ENCODE data around the gene EDN2. TPM values are rescaled to one million over a fixed set of nuclear protein-coding genes. Genes with fewer than 3 reads are reported as not detected.

EDN2 gene
- total RNA-seq, 2 donors from 2014 or later: 3.3 to 13.5 TPM

- Histone ChIP-seq H3K4me1 (peaks cover 6% of the 10 kb centered on the region), H3K9ac (ENCODE audit: low read depth in 2 of 2, low read length in 2 of 2) (no peak overlapping the region), H3K27ac (no peak overlapping the region), H3K9me3 (no peaks in the 10 kb centered on the region), H3K27me3 (no peaks in the 10 kb centered on the region), H3K36me3 (no peaks in the 10 kb centered on the region), H3K4me3 (no peak overlapping the region)
- DNase-seq: peak; percentile 88
- TF ChIP-seq CTCF (IDR thresholded peaks at IDR 0.05): peak; percentile 90
- intact Hi-C loops (cut with DNase I): no loop called here
These were observed 51.8 kb downstream of the EDN2 start for GRCh38 chr1:41432481-41433280.

DNA sequence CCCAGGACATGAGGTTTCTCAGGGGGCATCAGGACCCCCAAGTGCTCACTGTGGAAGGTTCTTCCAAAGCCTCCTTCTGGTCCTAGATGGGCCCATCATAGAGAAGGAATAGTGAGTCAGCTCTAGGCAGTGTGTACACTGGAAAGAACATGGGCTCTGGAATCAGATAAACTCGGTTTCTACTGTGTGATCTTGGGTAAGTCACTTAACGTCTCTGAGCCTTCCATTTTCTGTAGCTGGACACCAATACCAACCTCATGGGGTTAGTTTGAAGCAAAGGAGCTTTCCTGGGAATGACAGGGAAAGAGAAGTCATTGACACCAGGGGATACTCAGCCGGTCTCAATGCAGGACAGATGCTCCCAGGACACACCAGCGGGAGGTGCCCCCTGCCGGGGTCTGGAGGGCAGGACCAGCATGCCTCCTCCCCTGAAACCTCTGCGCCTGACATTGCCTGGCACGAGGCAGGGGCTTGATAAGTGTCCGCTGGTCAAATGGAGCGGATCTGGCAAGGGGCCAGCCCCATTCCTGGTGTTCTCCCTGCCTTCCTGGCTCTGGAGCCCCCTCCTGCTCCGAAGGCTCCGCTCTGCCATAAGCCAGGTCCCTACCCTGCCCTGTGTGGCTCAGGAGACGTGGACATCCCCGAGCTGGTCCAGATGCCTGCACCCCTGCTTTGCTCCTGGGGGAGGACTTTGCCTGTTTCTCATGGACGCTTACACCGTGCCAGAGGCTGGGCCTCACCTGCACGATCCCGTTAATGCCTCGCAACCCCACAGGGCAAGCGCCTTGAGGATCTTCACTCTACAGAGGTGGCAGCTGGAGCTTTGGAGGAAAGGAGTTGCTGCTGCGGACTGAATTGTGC lies 52.8 kb downstream of the EDN2 start:
- Histone ChIP-seq H3K9me3 (no peaks in the 10 kb centered on the region), H3K9ac (ENCODE audit: low read depth in 2 of 2, low read length in 2 of 2) (no peak overlapping the region), H3K27me3 (no peaks in the 10 kb centered on the region), H3K36me3 (no peaks in the 10 kb centered on the region), H3K27ac (no peak overlapping the region), H3K4me1 (peaks cover 6% of the 10 kb centered on the region), H3K4me3 (no peak overlapping the region)
- DNase-seq: no peak
- intact Hi-C loops (cut with DNase I): no loop called here
- TF ChIP-seq CTCF (IDR thresholded peaks at IDR 0.05): no peak

GRCh38 chr1:41430582-41430981 lies 53.9 kb downstream of the EDN2 start:
- intact Hi-C loops (cut with DNase I): no loop called here
- Histone ChIP-seq H3K4me1 (peaks cover 6% of the 10 kb centered on the region), H3K4me3 (no peak overlapping the region), H3K9me3 (no peaks in the 10 kb centered on the region), H3K36me3 (no peaks in the 10 kb centered on the region), H3K27ac (no peak overlapping the region), H3K27me3 (no peaks in the 10 kb centered on the region), H3K9ac (ENCODE audit: low read depth in 2 of 2, low read length in 2 of 2) (no peak overlapping the region)
- no peak for DNase-seq
- TF ChIP-seq CTCF (IDR thresholded peaks at IDR 0.05): no peak

- Histone ChIP-seq H3K4me3 (no peak overlapping the region), H3K27ac (no peak overlapping the region), H3K4me1 (peaks cover 6% of the 10 kb centered on the region), H3K27me3 (no peaks in the 10 kb centered on the region), H3K9me3 (no peaks in the 10 kb centered on the region), H3K9ac (ENCODE audit: low read depth in 2 of 2, low read length in 2 of 2) (no peak overlapping the region), H3K36me3 (no peaks in the 10 kb centered on the region)
- no peak for TF ChIP-seq CTCF (IDR thresholded peaks at IDR 0.05)
- intact Hi-C loops (cut with DNase I): no loop called here
- no peak for DNase-seq
These were observed 54.4 kb downstream of the EDN2 start for GRCh38 chr1:41430069-41430468.

- H3K27ac ChIP-seq: no peak overlapping the region
- no peaks in the 10 kb centered on the region for H3K36me3 ChIP-seq
- H3K9me3 ChIP-seq: no peaks in the 10 kb centered on the region
- no peak overlapping the region for H3K9ac ChIP-seq (ENCODE audit: low read depth in 2 of 2, low read length in 2 of 2)
- H3K4me3 ChIP-seq: no peak overlapping the region
- TF ChIP-seq CTCF (IDR thresholded peaks at IDR 0.05): no peak
- DNase-seq: no peak
- H3K4me1 ChIP-seq: peaks cover 6% of the 10 kb centered on the region
- intact Hi-C loops (cut with DNase I): no loop called here
- H3K27me3 ChIP-seq: no peaks in the 10 kb centered on the region
These were observed 54.8 kb downstream of the EDN2 start for GRCh38 chr1:41429641-41430035.

Other genes starting within 250 kb of the EDN2 start
- 10 to 100 TPM; 26.3 to 32.7 TPM for gene SCMH1, start 242.4 kb downstream of the EDN2 start, total RNA-seq
- under 1 TPM; 0.56 to 0.59 TPM for gene FOXO6, start 123.2 kb downstream of the EDN2 start, total RNA-seq

All from colonic mucosa (tissue), 4 donors.